Measurements from ENCODE around the gene ADD2. TPM values are rescaled to one million over a fixed set of nuclear protein-coding genes. Genes with fewer than 3 reads are reported as not detected.
"Not testable (repeated sequence)": the region's sequence is repeated elsewhere in the genome, so short reads cannot be mapped to it uniquely, and the experiment has no call there.

Gene ADD2
- total RNA-seq, 2 donors from 2014 or later: 24.3 to 31.6 TPM

- H3K36me3 Mint-ChIP-seq (ENCODE audit: insufficient read depth in 2 of 2): no peaks in the 10 kb centered on the region
- H3K27me3 Mint-ChIP-seq (ENCODE audit: low read depth): peaks cover 5% of the 10 kb centered on the region
- H3K9me3 Mint-ChIP-seq: peaks cover 0 to under 1% of the 10 kb centered on the region in 2 donors
- no peak overlapping the region for H3K27ac Mint-ChIP-seq
- no peak for ATAC-seq (replicated peaks in 1 of 2)
- H3K4me1 Mint-ChIP-seq (ENCODE audit: low read depth): no peaks in the 10 kb centered on the region
- no peak for DNase-seq
- H3K4me3 Mint-ChIP-seq: no peak overlapping the region
Measured at GRCh38 chr2:70753902-70754301, 14.1 kb downstream of the ADD2 start.

DNA sequence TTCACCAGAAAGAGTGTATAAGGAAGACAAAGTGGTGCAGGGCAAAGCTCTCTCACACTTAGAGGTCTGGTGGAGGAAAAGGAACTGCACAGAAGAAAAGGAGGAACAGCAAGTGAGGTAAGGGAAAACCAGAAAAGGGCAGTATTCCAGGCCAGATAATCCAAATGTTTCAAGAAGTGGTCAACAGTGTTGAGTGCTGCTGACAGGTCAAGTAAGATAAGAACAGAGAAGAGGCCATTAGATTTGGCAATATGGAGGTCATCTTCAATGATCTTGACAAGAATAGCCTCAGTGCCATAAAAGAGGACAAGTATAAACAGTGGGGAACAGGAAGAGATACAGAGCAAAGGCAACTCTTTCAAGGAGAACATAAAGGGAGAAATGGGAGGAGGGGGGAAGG is 15.0 kb downstream of the ADD2 start:
- Mint-ChIP-seq H3K27ac (no peak overlapping the region), H3K36me3 (ENCODE audit: insufficient read depth in 2 of 2) (no peaks in the 10 kb centered on the region), H3K4me3 (no peak overlapping the region), H3K27me3 (ENCODE audit: low read depth) (no peaks in the 10 kb centered on the region), H3K4me1 (ENCODE audit: low read depth) (no peaks in the 10 kb centered on the region), H3K9me3 (peaks cover 0 to 2% of the 10 kb centered on the region in 2 donors)
- no peak for DNase-seq
- no peak for ATAC-seq (replicated peaks in 1 of 2)

GRCh38 chr2:70752396-70752795 is 15.6 kb downstream of the ADD2 start:
- peaks cover 2 to 5% of the 10 kb centered on the region in 2 donors for H3K9me3 Mint-ChIP-seq
- peaks cover 3% of the 10 kb centered on the region for H3K4me1 Mint-ChIP-seq (ENCODE audit: low read depth)
- ATAC-seq (replicated peaks in 1 of 2) (no peak), DNase-seq (no peak)
- peaks cover 2% of the 10 kb centered on the region in 2 donors for H3K36me3 Mint-ChIP-seq (ENCODE audit: insufficient read depth in 2 of 2)
- H3K27ac Mint-ChIP-seq: no peak overlapping the region
- no peaks in the 10 kb centered on the region for H3K27me3 Mint-ChIP-seq (ENCODE audit: low read depth)
- H3K4me3 Mint-ChIP-seq: no peak overlapping the region

DNA sequence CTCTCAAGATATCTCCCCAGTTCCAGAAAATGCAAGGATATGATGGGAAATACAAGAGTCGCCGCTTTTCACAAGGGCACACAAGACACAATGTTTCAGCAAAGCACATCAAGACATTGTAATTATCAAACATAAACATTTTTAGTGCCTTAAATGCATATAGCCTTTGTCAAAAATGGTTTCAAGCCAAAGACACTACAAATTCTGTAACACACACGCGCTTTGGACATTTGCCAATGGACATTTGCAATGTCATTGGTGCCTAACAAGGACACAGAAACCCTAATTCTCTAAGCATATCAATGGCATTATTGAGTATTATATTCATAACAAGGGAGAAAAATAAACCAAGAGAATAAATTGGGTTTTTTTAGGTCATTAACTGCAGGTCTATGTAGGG is 16.1 kb downstream of the ADD2 start:
- no peak overlapping the region for H3K4me3 Mint-ChIP-seq
- no peak for ATAC-seq (replicated peaks in 1 of 2)
- no peaks in the 10 kb centered on the region for H3K27me3 Mint-ChIP-seq (ENCODE audit: low read depth)
- peaks cover 4 to 7% of the 10 kb centered on the region in 2 donors for H3K9me3 Mint-ChIP-seq
- DNase-seq: no peak
- no peak overlapping the region for H3K27ac Mint-ChIP-seq
- H3K36me3 Mint-ChIP-seq (ENCODE audit: insufficient read depth in 2 of 2): peaks cover 3% of the 10 kb centered on the region in 2 donors
- H3K4me1 Mint-ChIP-seq (ENCODE audit: low read depth): peaks cover 6% of the 10 kb centered on the region

GRCh38 chr2:70750320-70750719 is 17.7 kb downstream of the ADD2 start:
- Mint-ChIP-seq H3K9me3 (peaks cover 4 to 7% of the 10 kb centered on the region in 2 donors), H3K36me3 (ENCODE audit: insufficient read depth in 2 of 2) (peaks cover 3% of the 10 kb centered on the region in 2 donors), H3K27me3 (ENCODE audit: low read depth) (no peaks in the 10 kb centered on the region), H3K4me3 (no peak overlapping the region), H3K4me1 (ENCODE audit: low read depth) (peaks cover 6% of the 10 kb centered on the region), H3K27ac (no peak overlapping the region)
- no peak for DNase-seq
- no peak for ATAC-seq (replicated peaks in 1 of 2)

GRCh38 chr2:70748002-70748784 is 19.8 kb downstream of the ADD2 start:
- Mint-ChIP-seq H3K27ac (no peak overlapping the region), H3K4me3 (no peak overlapping the region), H3K4me1 (ENCODE audit: low read depth) (peaks cover 6% of the 10 kb centered on the region), H3K36me3 (ENCODE audit: insufficient read depth in 2 of 2) (peaks cover 3% of the 10 kb centered on the region in 2 donors), H3K27me3 (ENCODE audit: low read depth) (no peaks in the 10 kb centered on the region), H3K9me3 (peaks cover 4 to 7% of the 10 kb centered on the region in 2 donors)
- DNase-seq: no peak
- ATAC-seq (replicated peaks in 1 of 2): no peak

DNA sequence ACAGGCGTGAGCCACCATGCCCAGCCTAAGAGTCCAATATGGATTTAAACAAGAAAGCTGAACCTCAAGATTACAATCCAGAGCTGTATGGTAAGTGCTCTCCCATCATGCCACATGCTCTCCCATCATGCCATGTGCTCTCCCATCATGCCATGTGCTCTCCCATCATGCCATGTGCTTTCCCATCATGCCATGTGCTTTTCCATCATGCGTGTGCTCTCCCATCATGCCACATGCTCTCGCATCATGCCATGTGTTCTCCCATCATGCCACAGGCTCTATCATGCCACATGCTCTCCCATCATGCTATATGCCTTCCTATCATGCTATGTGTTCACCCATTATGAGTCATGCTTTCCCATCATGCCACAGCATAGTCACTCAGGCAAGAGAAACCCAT is 20.7 kb downstream of the ADD2 start:
- Mint-ChIP-seq H3K9me3 (peaks cover 4 to 7% of the 10 kb centered on the region in 2 donors), H3K4me1 (ENCODE audit: low read depth) (peaks cover 6% of the 10 kb centered on the region), H3K4me3 (no peak overlapping the region), H3K27ac (no peak overlapping the region), H3K27me3 (ENCODE audit: low read depth) (no peaks in the 10 kb centered on the region), H3K36me3 (ENCODE audit: insufficient read depth in 2 of 2) (peaks cover 3% of the 10 kb centered on the region in 2 donors)
- ATAC-seq (replicated peaks in 1 of 2) (no peak), DNase-seq (no peak)

DNA sequence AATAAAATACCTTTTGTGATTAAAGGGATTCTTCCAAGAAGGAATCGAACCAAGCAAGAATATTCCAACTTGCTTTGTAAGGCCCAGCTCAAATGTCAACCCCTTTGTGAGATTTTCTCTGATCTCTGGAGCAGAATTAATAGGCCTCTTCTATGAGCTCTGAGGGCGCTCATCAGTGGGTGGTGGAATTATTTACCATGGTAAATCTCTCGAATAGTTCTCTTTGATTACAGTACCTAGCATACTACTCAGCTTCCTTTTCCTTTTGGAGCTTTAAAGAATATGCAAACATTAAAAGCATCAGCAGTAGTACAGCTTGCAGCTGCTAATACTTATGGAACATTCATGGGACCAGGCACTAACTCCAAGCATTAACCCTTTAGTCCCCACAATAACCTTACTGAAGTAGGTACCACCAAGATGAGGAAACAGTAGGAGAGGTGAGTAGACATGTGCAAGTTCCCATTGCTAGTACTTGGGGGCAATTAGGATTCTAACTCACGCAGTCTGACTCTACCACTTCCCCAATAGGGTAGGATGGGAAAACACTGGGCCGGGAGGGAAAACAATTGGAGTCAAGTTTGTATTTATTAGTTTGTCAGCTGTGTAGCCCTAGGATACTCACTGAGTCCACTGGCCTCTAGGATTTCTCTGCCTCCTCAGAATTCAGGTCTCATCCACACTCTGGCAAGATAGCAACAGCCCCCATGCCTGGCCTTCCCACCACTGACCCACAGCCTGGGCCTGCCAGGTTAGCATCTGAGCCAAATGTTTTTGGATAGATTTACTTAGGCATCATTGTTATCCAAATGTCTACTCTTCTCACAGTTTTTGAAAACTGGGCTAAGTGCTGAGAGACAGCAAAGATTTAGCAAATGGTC is 21.7 kb downstream of the ADD2 start:
- ATAC-seq (replicated peaks in 1 of 2) (no peak), DNase-seq (no peak)
- peaks cover 6% of the 10 kb centered on the region for H3K4me1 Mint-ChIP-seq (ENCODE audit: low read depth)
- no peak overlapping the region for H3K27ac Mint-ChIP-seq
- H3K4me3 Mint-ChIP-seq: no peak overlapping the region
- no peaks in the 10 kb centered on the region for H3K27me3 Mint-ChIP-seq (ENCODE audit: low read depth)
- peaks cover 3% of the 10 kb centered on the region in 2 donors for H3K36me3 Mint-ChIP-seq (ENCODE audit: insufficient read depth in 2 of 2)
- peaks cover 4 to 7% of the 10 kb centered on the region in 2 donors for H3K9me3 Mint-ChIP-seq

- Mint-ChIP-seq H3K27ac (no peak overlapping the region), H3K9me3 (peaks cover 4 to 7% of the 10 kb centered on the region in 2 donors), H3K36me3 (ENCODE audit: insufficient read depth in 2 of 2) (peaks cover 3% of the 10 kb centered on the region in 2 donors), H3K4me1 (ENCODE audit: low read depth) (peaks cover 6% of the 10 kb centered on the region), H3K27me3 (ENCODE audit: low read depth) (no peaks in the 10 kb centered on the region), H3K4me3 (no peak overlapping the region)
- ATAC-seq (replicated peaks in 1 of 2) (no peak), DNase-seq (no peak)
Measured at GRCh38 chr2:70745276-70745825, 22.6 kb downstream of the ADD2 start.

- H3K36me3 Mint-ChIP-seq (ENCODE audit: insufficient read depth in 2 of 2): peaks cover 3% of the 10 kb centered on the region in 2 donors
- H3K4me3 Mint-ChIP-seq: no peak overlapping the region
- ATAC-seq (replicated peaks in 1 of 2) (no peak), DNase-seq (no peak)
- no peaks in the 10 kb centered on the region for H3K27me3 Mint-ChIP-seq (ENCODE audit: low read depth)
- peaks cover 4 to 7% of the 10 kb centered on the region in 2 donors for H3K9me3 Mint-ChIP-seq
- H3K27ac Mint-ChIP-seq: no peak overlapping the region
- peaks cover 6% of the 10 kb centered on the region for H3K4me1 Mint-ChIP-seq (ENCODE audit: low read depth)
Measured at GRCh38 chr2:70744397-70744796, 23.6 kb downstream of the ADD2 start.

- peaks cover 4 to 5% of the 10 kb centered on the region in 2 donors for H3K9me3 Mint-ChIP-seq
- H3K27ac Mint-ChIP-seq: no peak overlapping the region
- H3K27me3 Mint-ChIP-seq (ENCODE audit: low read depth): no peaks in the 10 kb centered on the region
- ATAC-seq (replicated peaks in 1 of 2) (no peak), DNase-seq (no peak)
- H3K4me1 Mint-ChIP-seq (ENCODE audit: low read depth): peaks cover 6% of the 10 kb centered on the region
- peaks cover 3% of the 10 kb centered on the region in 2 donors for H3K36me3 Mint-ChIP-seq (ENCODE audit: insufficient read depth in 2 of 2)
- H3K4me3 Mint-ChIP-seq: no peak overlapping the region
Measured at GRCh38 chr2:70743677-70744076, 24.3 kb downstream of the ADD2 start.

- DNase-seq (no peak), ATAC-seq (replicated peaks in 1 of 2) (no peak)
- Mint-ChIP-seq H3K4me3 (no peak overlapping the region), H3K36me3 (ENCODE audit: insufficient read depth in 2 of 2) (peaks cover 3% of the 10 kb centered on the region in 2 donors), H3K4me1 (ENCODE audit: low read depth) (peaks cover 6% of the 10 kb centered on the region), H3K27ac (no peak overlapping the region), H3K9me3 (peaks cover 4 to 5% of the 10 kb centered on the region in 2 donors), H3K27me3 (ENCODE audit: low read depth) (no peaks in the 10 kb centered on the region)
Measured at GRCh38 chr2:70743068-70743467, 24.9 kb downstream of the ADD2 start.

GRCh38 chr2:70739492-70739891 is 28.5 kb downstream of the ADD2 start:
- not testable (repeated sequence) for H3K27me3 Mint-ChIP-seq (ENCODE audit: low read depth); H3K9me3 Mint-ChIP-seq; ATAC-seq (replicated peaks in 1 of 2); DNase-seq; H3K36me3 Mint-ChIP-seq (ENCODE audit: insufficient read depth in 2 of 2); H3K4me3 Mint-ChIP-seq; H3K27ac Mint-ChIP-seq
- H3K4me1 Mint-ChIP-seq (ENCODE audit: low read depth): peaks cover 14% of the 10 kb centered on the region

Data from activated T-cell treated with anti-CD3 and anti-CD28 coated beads, Interleukin-2, amount 50 U/mL, for 72 hours (primary cell).